Kidney (tissue), 14 donors: ENCODE results near the gene CLK1. TPM values are rescaled to one million over a fixed set of nuclear protein-coding genes. Genes with fewer than 3 reads are reported as not detected.
"Not testable (repeated sequence)": the region's sequence is repeated elsewhere in the genome, so short reads cannot be mapped to it uniquely, and the experiment has no call there.

Experiments
- DNase-seq, 5 donors: peaks; one replicate each; pipeline ENCODE4 v3.0.0-alpha.2; 2013 to 2020
- FAIRE-seq: peaks from 2 replicates; lab custom pipeline; 2012; peaks lifted over from hg19 to GRCh38; lab: Jason Lieb, UNC
- H3K27ac ChIP-seq, 2 donors: one replicate each; pipeline ENCODE4 v1.7.0; 2013; ENCODE audit warnings: low read depth in 2 of 2, low read length in 2 of 2, inconsistent platforms in 1 of 2
- H3K27me3 ChIP-seq: one replicate; pipeline ENCODE4 v1.7.1; 2013; ENCODE audit warnings: low read length, inconsistent platforms; ENCODE audit not compliant: control insufficient read depth, insufficient read depth
- H3K36me3 ChIP-seq, 3 donors: one replicate each; pipeline versions ENCODE4 v1.7.0 to v1.7.1; 2013; ENCODE audit warnings: low read length in 3 of 3, control low read depth in 1 of 3, inconsistent platforms in 1 of 3; ENCODE audit not compliant: insufficient read depth in 3 of 3, control insufficient read depth in 2 of 3
- H3K4me1 ChIP-seq, 3 donors: one replicate each; pipeline versions ENCODE4 v1.7.0 to v1.7.1; 2013; ENCODE audit warnings: low read length in 3 of 3, inconsistent platforms in 1 of 3, low read depth in 1 of 3; ENCODE audit not compliant: control insufficient read depth in 2 of 3, insufficient read depth in 2 of 3
- H3K4me3 ChIP-seq, 3 donors: one replicate each; pipeline versions ENCODE4 v1.7.0 to v1.8.1; 2013; ENCODE audit warnings: low read length in 3 of 3, control low read depth in 1 of 3, inconsistent platforms in 1 of 3
- H3K9ac ChIP-seq, 3 donors: one replicate each; pipeline versions ENCODE4 v1.7.0 to v1.7.1; 2013; ENCODE audit warnings: low read length in 3 of 3, control low read depth in 1 of 3, inconsistent platforms in 1 of 3
- H3K9me3 ChIP-seq, 3 donors: one replicate each; pipeline versions ENCODE4 v1.7.0 to v1.7.1; 2013; ENCODE audit warnings: low read length in 3 of 3, control low read depth in 1 of 3, inconsistent platforms in 1 of 3; ENCODE audit not compliant: control insufficient read depth in 2 of 3, insufficient read depth in 1 of 3
- CTCF ChIP-seq: IDR thresholded peaks from 3 replicates; pipeline ENCODE4 v1.5.1; 2012; ENCODE audit warnings: mild to moderate bottlenecking, moderate library complexity, borderline replicate concordance; ENCODE audit not compliant: insufficient read depth; ENCODE audit errors: extremely low read depth
- intact Hi-C: fragments of 100-400 bp; cut with DNase I; formaldehyde crosslinking; loops from one replicate; pipeline ENCODE4 v1.11.1; 2022
- polyA plus RNA-seq: library from polyadenylated mRNA; stranded (reverse); fragments of 350-450 nt; fragmentation: Illumina TruSeq; extraction: RNeasy Lipid Tissue Mini Kit (QIAGEN cat#74804); gene quantifications from one replicate; pipeline ENCODE4 v1.2.3, GENCODE V29; 2014; ENCODE audit warnings: low read depth, low replicate concordance; ENCODE audit not compliant: insufficient read depth
- total RNA-seq: library from RNA; stranded (reverse); fragmentation: NEBNext Ultra II Directional; extraction: Animal tissue kit (Norgen Biotek cat#: 25700); gene quantifications from one replicate; pipeline ENCODE4 v1.2.1, GENCODE V29; 2021
- donor health status: control.
- donor health status: control.
- donor health status: control.
- donor health status: control.
- donor health status: control.
- donor health status: DM: yes; HTN: yes; CAD: no.
- donor health status: Normal renal cell carcinoma (clear cell type).

Gene CLK1
- total and polyA plus RNA-seq, 2 donors from 2014 or later: 91.4 to 108 TPM

GRCh38 chr2:200821686-200822245 is 42.7 kb downstream of the CLK1 start:
- intact Hi-C loops: no loop called here

GRCh38 chr2:200820573-200821234 is 43.8 kb downstream of the CLK1 start:
- DNase-seq: no peak
- no peak overlapping the region for H3K4me3 ChIP-seq
- TF ChIP-seq CTCF: no peak
- no peaks in the 10 kb centered on the region for H3K4me1 ChIP-seq
- intact Hi-C loops: no loop called here
- no peak overlapping the region for H3K9ac ChIP-seq
- no peaks in the 10 kb centered on the region for H3K9me3 ChIP-seq
- no peak overlapping the region for H3K27ac ChIP-seq
- peaks cover 18 to 61% (median 46%) of the 10 kb centered on the region in 3 donors for H3K36me3 ChIP-seq
- FAIRE-seq: no peak
- H3K27me3 ChIP-seq: no peaks in the 10 kb centered on the region

More at GRCh38 chr2:200821686-200822245, 42.7 kb downstream of the CLK1 start:
- no peak for TF ChIP-seq CTCF
- FAIRE-seq (no peak), DNase-seq (no peak)
- no peaks in the 10 kb centered on the region for H3K27me3 ChIP-seq
- no peaks in the 10 kb centered on the region for H3K4me1 ChIP-seq
- H3K27ac ChIP-seq: no peak overlapping the region
- no peaks in the 10 kb centered on the region for H3K9me3 ChIP-seq
- no peak overlapping the region for H3K9ac ChIP-seq
- H3K36me3 ChIP-seq: peaks cover 15 to 50% (median 38%) of the 10 kb centered on the region in 3 donors
- H3K4me3 ChIP-seq: no peak overlapping the region

- H3K4me3 ChIP-seq, FAIRE-seq, H3K27ac ChIP-seq, H3K27me3 ChIP-seq, H3K9ac ChIP-seq, intact Hi-C loops, DNase-seq, H3K9me3 ChIP-seq, H3K4me1 ChIP-seq: not testable (repeated sequence)
- H3K36me3 ChIP-seq: peaks cover 21 to 79% (median 61%) of the 10 kb centered on the region in 3 donors
Measured at GRCh38 chr2:200818732-200819131, 45.7 kb downstream of the CLK1 start.

- no peak for FAIRE-seq
- Histone ChIP-seq H3K4me1 (peaks cover 0 to 11% (median 3%) of the 10 kb centered on the region in 3 donors), H3K36me3 (peaks cover 21 to 61% (median 47%) of the 10 kb centered on the region in 3 donors), H3K9me3 (no peaks in the 10 kb centered on the region), H3K27ac (no peak overlapping the region), H3K9ac (no peak overlapping the region), H3K27me3 (no peaks in the 10 kb centered on the region), H3K4me3 (no peak overlapping the region)
- TF ChIP-seq CTCF: no peak
- no peak for DNase-seq
- intact Hi-C loops: no loop called here
Measured at GRCh38 chr2:200814917-200815316, 49.5 kb downstream of the CLK1 start.
